ENCODE data around the gene EGLN2.
"Not testable (repeated sequence)": the region's sequence is repeated elsewhere in the genome, so short reads cannot be mapped to it uniquely, and the experiment has no call there.

EGLN2 gene

DNA sequence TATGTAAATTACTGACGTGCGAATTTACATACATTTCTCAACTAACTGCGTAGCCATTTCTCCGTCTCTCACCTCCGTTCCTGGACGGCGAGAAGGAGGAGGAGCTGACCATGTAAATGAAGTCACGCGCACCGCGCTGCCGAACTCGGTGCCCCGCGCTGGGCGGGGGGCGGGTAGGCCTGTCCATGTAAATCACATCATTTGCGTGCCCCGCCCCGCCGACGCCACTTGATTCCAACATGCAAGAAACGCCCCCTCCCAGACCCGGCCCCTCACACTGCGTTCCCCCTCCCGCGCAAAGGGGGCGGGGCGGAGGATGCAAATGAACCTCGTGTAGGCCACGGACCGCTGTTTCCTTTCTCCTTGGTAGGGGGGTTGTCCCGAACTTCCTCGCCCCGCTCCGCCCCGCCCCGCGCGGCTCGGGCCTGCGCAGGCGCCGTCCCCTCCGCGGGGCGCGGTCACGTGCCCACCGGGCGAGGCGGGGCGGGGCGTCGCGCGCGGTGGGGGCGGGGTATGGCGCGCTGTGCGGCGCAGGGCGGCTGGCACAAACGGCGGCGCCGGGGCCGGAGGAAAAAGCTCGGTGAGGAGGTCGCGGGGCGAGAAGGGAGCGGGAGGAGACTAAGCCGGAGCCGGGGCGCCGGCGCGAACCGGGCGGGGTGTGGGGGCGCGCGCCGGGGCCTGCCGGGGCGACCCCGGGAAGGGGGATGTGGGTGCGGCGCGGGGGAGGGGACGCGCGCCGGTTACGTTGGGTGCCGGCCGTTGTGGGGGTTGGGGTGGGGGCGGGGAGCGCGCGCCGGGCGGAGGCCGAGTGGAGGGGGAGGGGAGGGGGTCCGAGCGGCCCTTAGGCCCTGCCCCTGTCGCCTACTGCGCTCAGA lies at the start of gene EGLN2:
EGLN2 (plus strand) TSS at position 509 of the 875 bp plus-strand sequence. CDS start 1,382 bp downstream, outside the sequence.
- peak; percentile 100 for DNase-seq

DNA sequence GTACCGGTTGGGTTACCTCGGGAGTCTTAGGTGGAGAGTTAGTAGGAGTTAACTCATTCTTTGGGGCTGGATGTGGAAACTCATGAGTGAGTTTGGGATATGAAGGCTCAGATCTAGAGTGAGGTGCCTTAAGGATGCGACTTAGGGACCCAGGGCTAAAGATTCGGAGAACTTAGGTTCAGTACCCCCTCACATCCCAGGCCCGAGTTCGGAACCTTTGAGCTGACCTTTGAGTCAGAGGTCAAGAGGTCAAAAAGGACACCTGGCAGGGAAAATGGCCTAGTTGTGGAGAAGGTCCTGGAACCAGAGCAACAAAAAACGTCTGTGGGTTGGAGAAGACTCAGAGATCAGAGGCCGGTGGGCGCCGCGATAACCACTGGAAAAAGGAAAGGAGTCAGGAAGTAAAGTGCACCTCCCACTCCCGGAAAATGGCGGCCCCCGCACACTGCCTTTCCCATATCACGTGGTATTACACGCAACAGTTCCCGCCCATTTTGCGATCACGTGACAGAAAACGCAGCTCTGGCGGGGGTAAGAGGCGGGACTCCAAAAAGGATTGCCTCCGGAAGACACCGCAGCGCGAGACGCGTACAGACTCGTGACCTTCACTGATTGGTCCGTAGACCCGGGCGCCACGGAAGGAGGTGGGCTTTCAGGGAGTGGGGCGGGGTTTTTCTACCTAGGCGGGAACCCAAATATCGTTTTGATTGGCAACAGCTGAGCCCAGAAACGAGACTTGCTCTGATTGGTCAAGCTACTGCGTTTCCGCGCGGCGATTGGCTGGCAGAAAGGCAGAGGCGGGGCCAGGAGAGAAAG lies 48.7 kb upstream of the EGLN2 start, which contains the start of gene ACTMAP:
ACTMAP (minus strand) TSS at position 420 of the 816 bp plus-strand sequence. CDS start 674 bp downstream, outside the sequence.
- peak; percentile 100 for DNase-seq

DNA sequence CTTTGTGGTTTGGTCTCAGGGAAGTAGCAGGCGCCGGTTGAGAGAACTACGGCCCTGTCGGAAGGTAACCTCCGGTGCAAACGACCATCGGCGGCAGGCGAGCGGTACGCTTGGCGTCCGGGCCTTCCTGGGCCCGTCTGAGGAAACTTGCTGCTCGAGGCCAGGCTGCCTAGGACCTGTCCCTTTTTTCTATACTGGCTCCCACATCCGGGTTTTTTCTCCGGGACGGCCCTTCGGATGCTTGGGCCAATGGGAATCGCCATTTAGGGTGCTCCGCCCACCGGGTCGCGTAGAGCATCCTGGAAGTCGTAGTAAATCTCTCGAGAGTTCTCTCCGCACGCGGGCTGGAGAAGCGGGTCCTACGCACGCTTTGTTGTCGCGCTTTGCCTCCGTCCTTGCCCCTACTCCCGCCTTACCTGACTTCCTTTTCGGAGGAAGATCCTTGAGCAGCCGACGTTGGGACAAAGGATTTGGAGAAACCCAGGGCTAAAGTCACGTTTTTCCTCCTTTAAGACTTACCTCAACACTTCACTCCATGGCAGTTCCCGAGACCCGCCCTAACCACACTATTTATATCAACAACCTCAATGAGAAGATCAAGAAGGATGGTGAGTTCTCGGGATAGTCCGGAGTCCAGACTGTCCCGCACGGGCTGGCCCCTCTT lies 48.0 kb upstream of the EGLN2 start, which contains the start of gene SNRPA:
SNRPA (plus strand) TSS at position 330 of the 664 bp plus-strand sequence; CDS start at position 536, 206 bp downstream.
- DNase-seq: peak; percentile 98

DNA sequence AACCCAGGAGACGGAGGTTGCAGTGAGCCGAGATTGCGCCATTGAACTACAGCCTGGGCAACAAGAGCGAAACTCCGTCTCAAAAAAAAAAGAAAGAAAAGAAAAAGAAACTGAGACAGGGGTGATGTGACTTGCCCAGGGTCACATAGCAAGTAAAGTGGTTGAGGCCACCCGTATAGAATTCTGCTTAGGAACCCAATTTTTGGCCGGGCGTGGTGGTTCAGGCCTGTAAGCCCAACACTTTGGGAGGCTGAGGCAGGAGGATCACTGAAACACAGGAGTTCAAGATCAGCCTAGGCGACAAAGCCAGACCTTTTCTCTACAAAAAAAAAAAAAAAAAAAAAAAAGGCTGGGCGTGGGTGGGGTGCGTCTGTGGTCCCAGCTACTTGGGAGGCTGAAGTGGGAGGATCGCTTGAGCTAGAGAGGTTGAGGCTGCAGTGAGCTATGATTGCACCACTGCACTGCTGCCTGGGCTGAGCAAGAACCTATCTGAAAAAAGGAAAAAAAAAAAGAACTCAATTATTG lies 46.7 kb upstream of the EGLN2 start:
- DNase-seq: no peak

DNA sequence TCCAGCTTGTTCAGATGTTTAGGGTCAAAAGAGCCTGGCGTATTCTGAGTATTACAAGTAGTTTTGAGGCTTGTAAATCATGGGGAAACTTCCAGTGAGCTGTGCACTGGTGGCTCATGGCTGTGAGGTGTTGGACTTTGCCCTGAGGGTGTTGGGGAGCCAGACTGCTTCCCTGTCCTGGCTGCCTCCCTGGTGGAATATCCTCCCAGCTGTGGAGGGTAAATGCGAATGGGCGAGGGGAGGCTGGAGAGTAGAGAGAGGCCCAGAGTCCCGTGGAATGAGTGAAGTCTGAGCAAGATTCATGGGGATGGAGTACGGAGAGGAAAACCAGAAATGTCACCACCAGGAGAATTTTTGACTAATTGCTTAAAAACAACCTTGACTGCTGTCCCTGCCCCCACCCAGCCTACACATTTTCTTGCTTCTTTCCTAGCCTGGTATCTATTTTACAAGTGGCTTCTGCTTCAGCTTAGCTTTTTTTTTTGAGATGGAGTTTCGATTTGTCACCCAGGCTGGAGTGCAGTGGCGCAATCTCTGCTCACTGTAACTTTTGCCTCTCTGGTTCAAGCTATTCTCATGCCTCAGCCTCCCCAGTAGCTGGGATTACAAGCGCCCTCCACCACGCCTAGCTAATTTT lies 44.3 kb upstream of the EGLN2 start:
- peak; percentile 77 for DNase-seq

DNA sequence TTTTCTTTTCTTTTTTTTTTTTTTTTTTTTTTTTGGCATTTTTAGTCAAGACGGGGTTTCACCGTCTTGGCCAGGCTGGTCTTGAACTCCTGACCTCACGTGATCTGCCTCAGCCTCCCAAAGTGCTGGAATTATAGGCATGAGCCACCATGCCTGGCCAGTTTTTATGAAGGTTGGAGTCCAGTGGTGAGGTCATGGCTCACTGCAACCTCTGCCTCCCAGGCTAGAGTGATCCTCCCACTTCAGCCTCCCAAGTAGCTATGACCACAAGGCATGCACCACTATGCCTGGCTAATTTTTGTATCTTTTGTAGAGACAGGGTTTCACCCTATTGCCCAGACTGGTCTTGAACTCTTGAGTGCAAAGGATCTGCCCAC lies 43.8 kb upstream of the EGLN2 start:
- no peak for DNase-seq

DNA sequence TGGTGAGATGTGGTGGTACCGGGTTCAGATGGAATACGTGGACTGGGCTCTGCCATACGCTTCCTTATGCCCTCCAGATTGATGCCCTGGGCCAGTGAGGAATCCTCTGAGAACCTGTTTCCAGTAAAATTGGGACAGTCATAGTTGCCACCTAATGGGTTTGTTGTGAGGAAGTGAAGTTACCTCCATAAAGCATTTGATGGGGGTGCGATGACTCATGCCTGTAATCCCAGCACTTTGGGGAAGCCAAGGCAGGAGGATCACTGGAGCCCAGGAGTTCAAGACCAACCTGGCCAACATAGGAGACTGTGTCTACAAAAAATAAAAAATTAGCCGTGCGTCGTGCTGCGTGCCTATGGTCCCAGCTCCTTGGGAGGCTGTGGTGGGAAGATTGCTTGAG lies 43.2 kb upstream of the EGLN2 start:
- DNase-seq: no peak

DNA sequence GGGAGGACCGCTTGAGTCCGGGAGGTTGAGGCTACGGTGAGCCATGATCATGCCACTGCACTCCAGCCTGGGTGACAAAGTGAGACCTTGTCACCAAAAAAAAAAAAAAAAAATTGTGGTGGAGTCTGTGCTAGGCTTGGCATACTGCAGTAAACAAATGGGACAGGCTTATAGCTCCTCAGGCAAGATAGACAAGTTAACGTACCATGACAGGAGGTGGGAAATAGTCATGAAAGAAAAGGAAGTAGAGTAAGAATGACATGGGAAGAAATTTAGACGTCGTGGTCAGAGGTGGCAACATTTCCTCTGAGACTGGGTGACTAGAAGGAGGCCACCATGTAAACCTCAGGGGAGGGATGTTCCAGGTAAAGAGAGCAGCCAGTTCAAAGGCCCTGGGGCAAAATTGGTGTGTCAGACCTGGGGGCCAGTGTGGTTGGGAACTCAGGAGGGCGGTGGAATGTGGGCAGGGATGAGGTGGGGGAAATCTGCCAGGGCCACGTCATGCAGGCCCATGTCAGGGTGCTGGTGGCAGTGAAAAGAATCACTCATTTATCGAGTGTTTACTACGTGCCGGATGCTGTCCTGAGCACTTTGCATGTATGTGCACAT lies 42.4 kb upstream of the EGLN2 start:
- peak; percentile 37 for DNase-seq

DNA sequence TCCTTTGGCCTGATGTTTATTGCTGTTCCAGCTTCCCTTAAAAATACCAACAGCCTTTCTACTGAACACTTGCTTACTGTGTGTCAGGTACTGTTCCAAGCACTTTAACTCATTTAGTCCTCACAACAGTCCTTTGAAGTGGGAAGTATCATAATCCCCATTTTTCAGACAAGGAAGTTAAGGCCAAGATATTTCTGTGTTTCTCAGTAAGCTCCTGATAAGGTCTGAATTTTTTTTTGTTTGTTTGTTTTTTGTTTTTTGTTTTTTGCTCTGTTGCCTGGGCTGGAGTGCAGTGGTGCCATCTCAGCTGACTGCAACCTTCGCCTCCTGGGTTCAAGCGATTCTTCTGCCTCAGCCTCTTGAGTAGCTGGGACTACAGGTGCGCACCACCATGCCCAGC lies 40.5 kb upstream of the EGLN2 start:
- no peak for DNase-seq

DNA sequence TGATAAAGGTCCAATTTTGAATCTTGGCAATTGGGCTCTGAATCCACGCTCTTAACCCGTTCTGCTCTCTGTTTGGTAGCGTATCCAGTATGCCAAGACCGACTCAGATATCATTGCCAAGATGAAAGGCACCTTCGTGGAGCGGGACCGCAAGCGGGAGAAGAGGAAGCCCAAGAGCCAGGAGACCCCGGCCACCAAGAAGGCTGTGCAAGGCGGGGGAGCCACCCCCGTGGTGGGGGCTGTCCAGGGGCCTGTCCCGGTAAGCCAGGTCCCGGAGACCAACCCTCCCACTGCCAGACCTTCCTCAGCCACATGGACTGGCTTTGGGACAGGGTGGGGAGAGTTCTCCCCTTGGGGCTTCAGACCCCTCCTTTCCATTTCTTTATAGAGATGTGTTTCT lies 39.6 kb upstream of the EGLN2 start:
- DNase-seq: no peak

DNA sequence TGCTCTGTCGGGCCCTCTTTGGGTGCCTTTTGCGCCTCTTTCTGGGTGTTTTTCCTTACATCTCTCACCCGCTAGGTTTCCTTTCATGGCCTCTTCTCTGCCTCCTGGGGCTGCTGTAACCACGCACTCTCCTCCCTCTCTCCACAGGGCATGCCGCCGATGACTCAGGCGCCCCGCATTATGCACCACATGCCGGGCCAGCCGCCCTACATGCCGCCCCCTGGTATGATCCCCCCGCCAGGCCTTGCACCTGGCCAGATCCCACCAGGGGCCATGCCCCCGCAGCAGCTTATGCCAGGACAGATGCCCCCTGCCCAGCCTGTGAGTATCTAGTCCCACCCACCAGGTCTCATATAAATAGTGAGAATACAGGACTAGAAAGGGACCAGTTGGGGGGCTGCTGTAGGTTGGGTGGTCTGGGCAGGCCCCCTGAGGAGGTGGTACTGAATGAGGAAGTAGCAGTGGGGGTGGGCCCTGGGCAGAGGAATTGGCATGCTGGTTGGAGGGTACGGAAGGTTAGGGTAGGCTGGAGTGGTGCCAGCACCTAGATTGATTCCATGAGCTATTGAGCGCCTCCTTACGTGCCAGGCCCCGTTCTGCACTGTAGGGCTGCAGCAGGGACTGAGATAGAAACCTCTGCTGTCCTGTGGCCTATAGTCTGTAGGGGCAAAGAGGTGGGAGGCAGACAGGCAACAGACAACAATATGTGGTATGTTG lies 36.1 kb upstream of the EGLN2 start:
- no peak for DNase-seq

DNA sequence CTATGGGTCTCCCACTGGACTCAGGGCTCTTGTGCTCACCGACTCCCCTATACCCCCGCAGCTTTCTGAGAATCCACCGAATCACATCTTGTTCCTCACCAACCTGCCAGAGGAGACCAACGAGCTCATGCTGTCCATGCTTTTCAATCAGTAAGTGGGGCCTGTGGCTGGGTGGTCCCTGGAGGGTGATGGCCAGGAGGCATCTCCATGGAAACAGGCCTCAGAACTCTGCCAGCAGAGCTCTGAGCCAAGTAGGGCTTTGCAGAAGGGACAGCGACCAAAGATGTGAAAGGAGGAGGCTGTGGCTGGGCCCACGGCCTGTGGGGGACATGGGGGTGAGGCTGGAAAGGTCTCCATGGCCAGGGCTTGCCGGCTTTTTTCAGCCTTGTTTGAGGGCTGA lies 35.5 kb upstream of the EGLN2 start:
- no peak for DNase-seq

DNA sequence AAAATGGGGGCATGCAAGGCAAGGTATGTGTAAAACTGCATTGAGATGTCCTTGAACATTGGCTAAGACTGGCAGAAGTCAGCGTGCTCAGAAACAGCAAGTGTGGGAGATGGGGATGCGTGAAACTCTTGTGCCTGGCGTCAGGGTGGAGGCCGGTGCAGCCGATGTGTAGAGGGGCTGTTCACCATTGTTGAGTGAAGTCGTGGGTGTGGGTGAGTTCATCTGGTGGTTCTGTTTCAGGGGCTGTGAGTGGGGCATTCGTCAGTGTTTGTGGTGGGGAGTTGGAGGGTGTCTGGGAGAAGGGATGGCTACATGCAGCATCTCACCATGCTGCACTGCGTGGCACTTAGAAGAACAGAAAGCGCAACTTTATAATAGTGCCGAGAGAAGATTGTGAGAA lies 35.0 kb upstream of the EGLN2 start:
- no peak for DNase-seq

DNA sequence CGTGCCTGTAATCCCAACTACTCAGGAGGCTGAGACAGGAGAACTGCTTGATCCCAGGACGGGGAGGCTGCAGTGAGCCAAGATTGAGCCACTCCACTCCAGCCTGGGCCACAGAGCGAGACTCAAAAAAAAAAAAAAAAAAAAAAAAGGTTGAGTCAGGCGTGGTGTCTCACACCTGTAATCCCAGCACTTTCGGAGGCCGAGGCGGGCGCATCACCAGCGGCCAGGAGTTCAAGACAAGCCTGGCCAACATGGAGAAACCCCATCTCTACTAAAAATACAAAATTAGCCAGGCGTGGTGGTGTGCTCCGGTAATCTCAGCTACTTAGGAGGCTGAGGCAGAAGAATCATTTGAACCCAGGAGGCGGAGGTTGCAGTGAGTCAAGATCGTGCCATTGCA lies 32.6 kb upstream of the EGLN2 start:
- DNase-seq: not testable (repeated sequence)

DNA sequence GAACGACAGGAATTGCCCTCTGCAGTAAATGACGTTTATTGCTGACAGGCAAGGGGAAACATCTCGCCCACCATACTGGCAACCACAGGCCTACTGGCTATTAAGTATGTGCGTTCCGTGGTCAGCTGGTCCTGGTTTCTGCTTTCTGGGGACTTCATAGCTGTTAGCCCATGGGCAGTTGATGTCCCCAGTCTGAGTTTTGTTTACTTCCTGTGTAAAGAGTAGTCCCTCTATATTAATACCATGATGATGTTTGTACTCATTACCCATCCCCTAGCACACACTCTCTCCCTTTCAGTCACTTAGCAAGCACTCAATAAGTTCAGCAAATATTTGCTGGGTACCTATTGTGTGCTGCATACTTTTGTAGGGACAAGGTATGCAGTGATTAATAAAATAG lies 30.1 kb upstream of the EGLN2 start:
- no peak for DNase-seq

DNA sequence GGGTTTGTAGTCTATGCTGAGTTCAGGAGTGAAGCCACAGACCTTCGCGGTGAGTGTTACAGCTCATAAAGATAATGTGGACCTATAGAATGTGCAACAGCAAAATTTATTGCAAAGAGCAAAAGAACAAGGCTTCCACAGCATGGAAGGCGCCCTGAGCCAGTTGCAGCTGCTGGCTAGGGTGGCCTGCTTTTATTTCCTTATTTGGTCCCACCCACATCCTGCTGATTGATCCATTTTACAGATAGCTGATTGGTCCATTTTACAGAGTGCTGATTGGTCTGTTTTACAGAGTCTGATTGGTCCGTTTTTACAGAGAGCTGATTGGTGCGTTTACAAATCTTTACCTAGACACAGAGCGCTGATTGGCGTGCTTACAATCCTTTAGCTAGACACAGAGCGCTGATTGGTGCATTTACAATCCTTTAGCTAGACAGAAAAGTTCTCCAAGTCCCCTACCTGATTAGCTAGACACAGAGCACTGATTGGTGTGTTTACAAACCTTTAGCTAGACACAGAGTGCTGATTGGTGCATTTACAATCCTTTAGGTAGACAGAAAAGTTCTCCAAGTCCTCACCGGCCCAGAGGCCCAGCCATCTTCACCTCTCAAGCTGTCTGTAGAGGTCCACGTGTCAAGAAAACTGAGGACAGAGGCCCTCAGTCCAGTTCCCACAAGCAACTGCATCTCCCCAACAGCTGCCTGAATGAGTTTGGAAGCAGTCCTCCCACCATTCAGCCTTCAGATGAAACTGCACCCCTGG lies 27.7 kb upstream of the EGLN2 start:
- not testable (repeated sequence) for DNase-seq

DNA sequence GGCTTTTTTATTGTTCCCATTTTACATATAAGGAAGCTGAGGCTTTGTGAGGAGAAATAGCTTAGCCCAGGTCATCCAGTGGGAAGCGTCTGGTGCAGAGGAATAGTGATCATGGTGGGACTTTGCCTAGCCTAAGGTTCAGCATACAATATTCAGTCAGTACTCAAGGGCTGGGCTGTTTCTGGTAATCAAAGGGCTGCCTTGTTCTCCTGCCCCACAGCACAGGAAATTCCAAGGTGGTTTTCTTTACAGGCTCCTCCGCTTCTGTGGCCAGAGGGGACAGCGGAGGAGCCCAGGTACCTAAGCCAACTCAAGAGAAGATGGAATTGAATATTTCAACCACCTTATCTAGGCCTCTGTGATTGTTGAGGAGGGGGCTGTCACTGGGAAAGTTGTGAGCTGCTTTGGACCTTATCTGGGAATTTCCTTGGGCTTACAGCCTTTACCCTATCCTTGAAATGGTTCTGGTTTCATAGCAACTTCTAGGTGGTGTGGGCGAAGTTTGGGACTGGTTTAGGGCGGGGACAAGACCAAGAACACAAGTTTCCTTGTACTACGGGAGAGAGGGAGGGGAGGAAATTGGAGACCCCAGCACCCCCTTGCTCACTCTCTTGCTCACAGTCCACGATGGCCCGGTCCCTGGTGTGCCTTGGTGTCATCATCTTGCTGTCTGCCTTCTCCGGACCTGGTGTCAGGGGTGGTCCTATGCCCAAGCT lies 23.9 kb upstream of the EGLN2 start, which contains the start of gene MIA:
MIA (plus strand) TSS at position 606 of the 716 bp plus-strand sequence; CDS start at position 628, 22 bp downstream.
- DNase-seq: no peak

DNA sequence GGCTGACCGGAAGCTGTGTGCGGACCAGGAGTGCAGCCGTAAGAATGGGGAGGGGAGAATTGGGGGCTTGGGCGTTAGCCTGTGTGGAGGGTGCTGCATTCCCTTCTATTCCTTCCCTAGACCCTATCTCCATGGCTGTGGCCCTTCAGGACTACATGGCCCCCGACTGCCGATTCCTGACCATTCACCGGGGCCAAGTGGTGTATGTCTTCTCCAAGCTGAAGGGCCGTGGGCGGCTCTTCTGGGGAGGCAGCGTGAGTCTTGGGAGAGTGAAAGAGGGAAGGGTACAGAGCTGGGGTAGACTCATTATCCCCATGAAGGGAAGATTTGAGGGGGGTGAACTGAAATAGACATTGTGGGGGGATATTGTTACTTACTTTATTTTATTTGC lies 23.4 kb upstream of the EGLN2 start:
- DNase-seq: no peak

DNA sequence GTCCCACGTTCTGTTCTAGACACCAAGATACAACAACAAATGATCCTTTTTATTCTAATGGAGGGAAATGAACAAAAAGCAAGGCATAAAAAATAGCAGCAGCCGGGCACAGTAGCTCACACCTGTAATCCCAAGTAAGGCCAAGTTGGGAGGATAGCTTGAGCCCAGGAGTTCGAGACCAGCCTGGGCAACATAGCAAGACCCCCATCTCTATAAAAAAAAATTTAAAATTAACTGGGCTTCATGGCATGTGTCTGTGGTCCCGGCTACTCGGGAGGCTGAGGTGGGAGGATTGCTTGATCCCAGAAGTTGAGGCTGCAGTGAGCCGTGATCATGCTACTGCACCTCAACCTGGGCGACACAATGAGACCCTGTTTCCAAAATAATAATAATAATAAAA lies 22.6 kb upstream of the EGLN2 start:
- DNase-seq: no peak

Data from activated CD4-positive, alpha-beta T cell treated with anti-CD3 and anti-CD28 coated beads, Interleukin-2, amount 50 U/mL, for 16 hours (primary cell).